ENCODE data around the gene ZNF417.
A peak's percentile ranks its signal among the peaks of the same experiment; 100 is the strongest.
"Not testable (repeated sequence)": the region's sequence is repeated elsewhere in the genome, so short reads cannot be mapped to it uniquely, and the experiment has no call there.

Gene ZNF417

GRCh38 chr19:57887195-57887941 lies 29.0 kb downstream of the ZNF417 start:
- DNase-seq: peak; percentile 31

- no peak for DNase-seq
Observed at GRCh38 chr19:57886046-57886445, 30.3 kb downstream of the ZNF417 start.

GRCh38 chr19:57873883-57874799 lies 42.3 kb downstream of the ZNF417 start:
- DNase-seq: not testable (repeated sequence)

GRCh38 chr19:57872450-57872849 lies 43.9 kb downstream of the ZNF417 start:
- no peak for DNase-seq

GRCh38 chr19:57870225-57870624 lies 46.2 kb downstream of the ZNF417 start:
- DNase-seq: no peak

GRCh38 chr19:57869655-57870054 lies 46.7 kb downstream of the ZNF417 start:
- DNase-seq: not testable (repeated sequence)

- no peak for DNase-seq
Observed at GRCh38 chr19:57867868-57868492, 48.4 kb downstream of the ZNF417 start.

Measured in DMS79 (cell line).